H9 (cell line): ENCODE data around the gene UBE2E3. TPM values are rescaled to one million over a fixed set of nuclear protein-coding genes. Genes with fewer than 3 reads are reported as not detected.

Source experiments
- DNase-seq: peaks from one replicate; pipeline ENCODE4 v3.0.0-alpha.2; 2017
- H2AFZ ChIP-seq: one replicate; pipeline ENCODE4 v1.6.1; 2013; ENCODE audit warnings: mild to moderate bottlenecking, low read length, control low read depth, moderate library complexity
- H2AK5ac ChIP-seq: 2 replicates; pipeline ENCODE4 v1.6.1; 2013; ENCODE audit warnings: low read length, control low read depth, mixed read lengths; ENCODE audit not compliant: insufficient read length
- H2BK120ac ChIP-seq: one replicate; pipeline ENCODE4 v1.6.1; 2013; ENCODE audit warnings: low read depth, mild to moderate bottlenecking, low read length, control low read depth, inconsistent platforms; ENCODE audit not compliant: poor library complexity, severe bottlenecking
- H2BK12ac ChIP-seq: 2 replicates; pipeline ENCODE4 v1.6.1; 2013; ENCODE audit warnings: low read length, control low read depth, mixed read lengths, low read depth; ENCODE audit not compliant: insufficient read length
- H2BK15ac ChIP-seq: 2 replicates; pipeline ENCODE4 v1.6.1; 2013; ENCODE audit warnings: low read depth, low read length, control low read depth
- H2BK20ac ChIP-seq: one replicate; pipeline ENCODE4 v1.6.1; 2013; ENCODE audit warnings: low read depth, mild to moderate bottlenecking, low read length, control low read depth, inconsistent platforms; ENCODE audit not compliant: poor library complexity, severe bottlenecking
- H2BK5ac ChIP-seq: 2 replicates; pipeline ENCODE4 v1.6.1; 2013; ENCODE audit warnings: low read length, control low read depth, mixed read lengths; ENCODE audit not compliant: insufficient read length
- H3K14ac ChIP-seq: 2 replicates; pipeline ENCODE4 v1.6.1; 2013; ENCODE audit warnings: low read length, control low read depth; ENCODE audit not compliant: insufficient read depth
- H3K18ac ChIP-seq: 2 replicates; pipeline ENCODE4 v1.6.1; 2013; ENCODE audit warnings: low read depth, mild to moderate bottlenecking, mixed read lengths, low read length, control low read depth; ENCODE audit not compliant: insufficient read length
- H3K23ac ChIP-seq: 2 replicates; pipeline ENCODE4 v1.6.1; 2013; ENCODE audit warnings: low read length, control low read depth, mixed read lengths, low read depth; ENCODE audit not compliant: insufficient read length
- H3K23me2 ChIP-seq: 2 replicates; pipeline ENCODE4 v1.6.1; 2013; ENCODE audit warnings: low read depth, mild to moderate bottlenecking, mixed read lengths, low read length, control low read depth; ENCODE audit not compliant: insufficient read length, poor library complexity, severe bottlenecking
- H3K27ac ChIP-seq: 2 replicates; pipeline ENCODE4 v1.5.1; 2013; ENCODE audit warnings: low read length, control low read depth, mixed read lengths, low read depth; ENCODE audit not compliant: insufficient read length
- H3K27me3 ChIP-seq: 2 replicates; pipeline ENCODE4 v1.6.1; 2013; ENCODE audit warnings: low read length, control low read depth, inconsistent platforms; ENCODE audit not compliant: insufficient read depth
- H3K4ac ChIP-seq: 2 replicates; pipeline ENCODE4 v1.6.1; 2013; ENCODE audit warnings: low read depth, mild to moderate bottlenecking, control low read depth, inconsistent platforms, low read length, moderate library complexity
- H3K4me1 ChIP-seq: 2 replicates; pipeline ENCODE4 v1.6.1; 2013; ENCODE audit warnings: low read length, control low read depth, inconsistent platforms; ENCODE audit not compliant: insufficient read depth
- H3K4me2 ChIP-seq: 2 replicates; pipeline ENCODE4 v1.6.1; 2013; ENCODE audit warnings: low read length, control low read depth, mixed read lengths; ENCODE audit not compliant: insufficient read length, insufficient read depth
- H3K56ac ChIP-seq: 2 replicates; pipeline ENCODE4 v1.6.1; 2013; ENCODE audit warnings: low read depth, mild to moderate bottlenecking, mixed read lengths, low read length, control low read depth; ENCODE audit not compliant: insufficient read length
- H3K79me1 ChIP-seq: 2 replicates; pipeline ENCODE4 v1.6.1; 2013; ENCODE audit warnings: low read depth, mild to moderate bottlenecking, moderate library complexity, low read length, control low read depth, inconsistent platforms; ENCODE audit not compliant: insufficient read depth, poor library complexity, severe bottlenecking
- H3K79me2 ChIP-seq: 2 replicates; pipeline ENCODE4 v1.6.1; 2013; ENCODE audit warnings: low read length, control low read depth, inconsistent platforms; ENCODE audit not compliant: insufficient read depth
- H3K9ac ChIP-seq: 2 replicates; pipeline ENCODE4 v1.6.1; 2013; ENCODE audit warnings: low read length, control low read depth, mixed read lengths; ENCODE audit not compliant: insufficient read length; ENCODE audit errors: extremely low read depth
- H3K9me3 ChIP-seq: one replicate; pipeline ENCODE4 v1.6.1; 2013; ENCODE audit warnings: low read depth, low read length, inconsistent platforms; ENCODE audit not compliant: control insufficient read depth
- H3T11ph ChIP-seq: one replicate; pipeline ENCODE4 v1.6.1; 2013; ENCODE audit warnings: mild to moderate bottlenecking, low read length, control low read depth, inconsistent platforms
- H4K20me1 ChIP-seq: one replicate; pipeline ENCODE4 v1.6.1; 2013; ENCODE audit not compliant: control insufficient read depth, insufficient read length, insufficient read depth
- H4K5ac ChIP-seq: 2 replicates; pipeline ENCODE4 v1.6.1; 2013; ENCODE audit warnings: low read depth, mild to moderate bottlenecking, mixed read lengths, low read length, control low read depth; ENCODE audit not compliant: insufficient read length
- H4K8ac ChIP-seq: replicated peaks from 2 replicates; pipeline ENCODE4 v1.6.1; 2013; ENCODE audit warnings: low read length, control low read depth, mixed read lengths, low read depth; ENCODE audit not compliant: insufficient read length
- H4K91ac ChIP-seq: 2 replicates; pipeline ENCODE4 v1.6.1; 2013; ENCODE audit warnings: low read depth, mild to moderate bottlenecking, moderate library complexity, mixed read lengths, low read length, control low read depth; ENCODE audit not compliant: insufficient read length
- H3K27ac Mint-ChIP-seq, 3 experiments: 2 replicates in 2 of 3; 3 replicates in 1 of 3; pipeline ENCODE4 v1.8.0; 2020 to 2021; ENCODE audit warnings: mixed read lengths in 3 of 3, mild to moderate bottlenecking in 1 of 3, moderate library complexity in 1 of 3
- H3K27me3 Mint-ChIP-seq: 2 replicates; pipeline ENCODE4 v1.8.0; 2021; ENCODE audit warnings: low read depth, mild to moderate bottlenecking, moderate library complexity, mixed read lengths
- H3K36me3 Mint-ChIP-seq, 3 experiments: 2 replicates in 2 of 3; 3 replicates in 1 of 3; pipeline ENCODE4 v1.8.0; 2020 to 2021; ENCODE audit warnings: low read depth in 3 of 3, mixed read lengths in 3 of 3; ENCODE audit not compliant: insufficient read depth in 1 of 3
- H3K4me1 Mint-ChIP-seq, 2 experiments: 2 replicates each; pipeline ENCODE4 v1.8.0; 2020; ENCODE audit warnings: mixed read lengths in 2 of 2
- H3K4me3 Mint-ChIP-seq, 2 experiments: 2 replicates in 1 of 2; 3 replicates in 1 of 2; pipeline ENCODE4 v1.8.0; 2020 to 2021; ENCODE audit warnings: mild to moderate bottlenecking in 2 of 2, mixed read lengths in 2 of 2, moderate library complexity in 1 of 2
- H3K9me3 Mint-ChIP-seq, 2 experiments: 2 replicates in 1 of 2; 3 replicates in 1 of 2; pipeline ENCODE4 v1.8.0; 2020; ENCODE audit warnings: mild to moderate bottlenecking in 2 of 2, mixed read lengths in 2 of 2, moderate library complexity in 1 of 2
- CTCF ChIP-seq: fragments of 200-600 bp; sonication (generic); conservative IDR thresholded peaks from 3 replicates; pipeline ENCODE4 v1.8.0; 2021; ENCODE audit warnings: antibody characterized with exemption, mild to moderate bottlenecking
- WGBS: extraction: QIAGEN DNeasy Blood & Tissue Kit; methylation state at CpG from one replicate; pipeline ENCODE4 v1.1.7; 2013; ENCODE audit warnings: missing lambda C conversion rate, low lambda C conversion rate, mixed read lengths; ENCODE audit not compliant: insufficient read length; ENCODE audit errors: extremely low coverage; 5-methylcytosine and 5-hydroxymethylcytosine counted together
- total RNA-seq: library from RNA; stranded (reverse); gene quantifications from 2 replicates; pipeline ENCODE4 v1.2.1, GENCODE V29; 2021

UBE2E3 gene
- total RNA-seq, 1 experiment from 2014 or later = 89.1 TPM

GRCh38 chr2:180949896-180950295, 30.5 kb upstream of the UBE2E3 start:
- Histone ChIP-seq H3K23me2 (no peaks in the 10 kb centered on the region), H3K27ac (no peak overlapping the region), H3K9ac (no peak overlapping the region), H4K91ac (no peak overlapping the region), H2BK15ac (no peak overlapping the region), H3K4me1 (no peaks in the 10 kb centered on the region), H3T11ph (no peak overlapping the region), H4K5ac (no peak overlapping the region), H3K4me2 (no peak overlapping the region), H2BK20ac (no peak overlapping the region), H2BK120ac (no peak overlapping the region), H3K14ac (no peak overlapping the region), H3K23ac (no peak overlapping the region), H3K4ac (no peak overlapping the region), H4K20me1 (no peaks in the 10 kb centered on the region), H3K18ac (no peak overlapping the region), H3K9me3 (no peaks in the 10 kb centered on the region), H2BK12ac (no peak overlapping the region), H2AK5ac (no peak overlapping the region), H3K79me2 (no peaks in the 10 kb centered on the region), H2BK5ac (no peak overlapping the region), H3K79me1 (no peaks in the 10 kb centered on the region), H2AFZ (no peak overlapping the region), H4K8ac (no peak overlapping the region), H3K27me3 (no peaks in the 10 kb centered on the region), H3K56ac (no peak overlapping the region)
- H3K36me3 Mint-ChIP-seq = no peaks in the 10 kb centered on the region
- no peak overlapping the region for H3K4me3 Mint-ChIP-seq
- no peaks in the 10 kb centered on the region for H3K9me3 Mint-ChIP-seq
- no peak for TF ChIP-seq CTCF
- H3K4me1 Mint-ChIP-seq = no peaks in the 10 kb centered on the region
- no peak overlapping the region for H3K27ac Mint-ChIP-seq
- no peaks in the 10 kb centered on the region for H3K27me3 Mint-ChIP-seq
- no CpG with 5 or more reads among the region's 1 CpG for WGBS
- DNase-seq = no peak
